ENCODE measurements around the gene PPP3CB. TPM values are rescaled to one million over a fixed set of nuclear protein-coding genes. Genes with fewer than 3 reads are reported as not detected.
A peak's percentile ranks its signal among the peaks of the same experiment; 100 is the strongest.

Gene PPP3CB
- total RNA-seq, 1 experiment from 2014 or later = 34.0 TPM

GRCh38 chr10:73416571-73416970 lies 79.3 kb downstream of the PPP3CB start:
- no peak overlapping the region for H3K4me2 ChIP-seq
- CTCF ChIA-PET = no interaction called here

GRCh38 chr10:73414230-73414945 lies 81.4 kb downstream of the PPP3CB start:
- peaks cover 9% of the 10 kb centered on the region; the same call in 1 of the 2 replicates for H3K36me3 ChIP-seq (ENCODE audit: low read depth)
- peak overlapping the region; percentile 90 for H2AFZ ChIP-seq
- H3K4me1 ChIP-seq (replicated peaks; ENCODE audit: insufficient read depth) = peaks cover 43% of the 10 kb centered on the region
- H3K9me2 ChIP-seq (ENCODE audit: insufficient read depth) = no peaks in the 10 kb centered on the region
- POLR2A ChIA-PET (ENCODE audit: unreplicated experiment) = interaction anchor here (1.0 kb wide), 1 partner anchor 168 kb away, joined by 3 read pairs; no protein-coding TSS in a partner anchor
- CTCF ChIA-PET = no interaction called here
- DNase-seq = peak; percentile 24 to 52
- peaks cover 43% of the 10 kb centered on the region for H3K79me2 ChIP-seq (ENCODE audit: low read depth)
- BruUV-seq (replicated peaks) = TSS peak; percentile 80
- H3K27ac ChIP-seq = peak overlapping the region; percentile 89
- H3F3A ChIP-seq (ENCODE audit: insufficient read depth, low read depth) = peaks cover 34% of the 10 kb centered on the region; the same call in 1 of the 2 replicates
- intact Hi-C loops (cut with micrococcal nuclease; ENCODE audit: unreplicated experiment) = no loop called here
- H3K4me3 ChIP-seq = peak overlapping the region; percentile 84
- peaks cover 24% of the 10 kb centered on the region for H4K20me1 ChIP-seq (ENCODE audit: insufficient read depth)
- H3K9me3 ChIP-seq (ENCODE audit: insufficient read depth, low read depth) = no peaks in the 10 kb centered on the region
- H3K27me3 ChIP-seq (ENCODE audit: insufficient read depth, low read depth) = no peaks in the 10 kb centered on the region
- peak overlapping the region; percentile 92 for H3K4me2 ChIP-seq
- TF ChIP-seq CTCF (conservative IDR thresholded peaks at IDR 0.05) (no peak; the same call in 1 of the 2 replicates), EZH2 (IDR thresholded peaks at IDR 0.05; ENCODE audit: low read depth) (no peak)

More at GRCh38 chr10:73416571-73416970, 79.3 kb downstream of the PPP3CB start:
- peaks cover 21% of the 10 kb centered on the region for H3K79me2 ChIP-seq (ENCODE audit: low read depth)
- H3K36me3 ChIP-seq (ENCODE audit: low read depth) = no peaks in the 10 kb centered on the region
- peaks cover 3% of the 10 kb centered on the region for H4K20me1 ChIP-seq (ENCODE audit: insufficient read depth)
- no peak overlapping the region for H2AFZ ChIP-seq
- POLR2A ChIA-PET (ENCODE audit: unreplicated experiment) = interaction anchor here (0.6 kb wide), 1 partner anchor 12 kb away, joined by 4 read pairs; no protein-coding TSS in a partner anchor
- H3F3A ChIP-seq (ENCODE audit: insufficient read depth, low read depth) = peaks cover 44% of the 10 kb centered on the region; the same call in 1 of the 2 replicates
- H3K4me1 ChIP-seq (replicated peaks; ENCODE audit: insufficient read depth) = peaks cover 35% of the 10 kb centered on the region
- H3K27me3 ChIP-seq (ENCODE audit: insufficient read depth, low read depth) = no peaks in the 10 kb centered on the region
- H3K27ac ChIP-seq = no peak overlapping the region
- TF ChIP-seq EZH2 (IDR thresholded peaks at IDR 0.05; ENCODE audit: low read depth) (no peak), CTCF (conservative IDR thresholded peaks at IDR 0.05) (no peak)
- no peak overlapping the region for H3K4me3 ChIP-seq
- no peaks in the 10 kb centered on the region for H3K9me2 ChIP-seq (ENCODE audit: insufficient read depth)
- DNase-seq = no peak
- no TSS peak for BruUV-seq (replicated peaks)
- H3K9me3 ChIP-seq (ENCODE audit: insufficient read depth, low read depth) = no peaks in the 10 kb centered on the region
- intact Hi-C loops (cut with micrococcal nuclease; ENCODE audit: unreplicated experiment) = no loop called here

- POLR2A ChIA-PET (ENCODE audit: unreplicated experiment) = interaction anchor here (0.7 to 1.0 kb wide), 3 partner anchors 10 to 167 kb away, joined by 3 to 5 read pairs (median 3); partner anchors contain the start of gene PPP3CB
- CTCF ChIA-PET = no interaction called here
- Histone ChIP-seq H3K36me3 (ENCODE audit: low read depth) (peaks cover 9% of the 10 kb centered on the region; the same call in 1 of the 2 replicates), H3K79me2 (ENCODE audit: low read depth) (peaks cover 50% of the 10 kb centered on the region), H3K27me3 (ENCODE audit: insufficient read depth, low read depth) (no peaks in the 10 kb centered on the region), H3K4me2 (peak within 1 kb of the TSS; percentile 92), H3K4me3 (peak within 1 kb of the TSS; percentile 84), H2AFZ (peak within 1 kb of the TSS; percentile 90), H3K27ac (peak within 1 kb of the TSS; percentile 89), H4K20me1 (ENCODE audit: insufficient read depth) (peaks cover 31% of the 10 kb centered on the region), H3K9me3 (ENCODE audit: insufficient read depth, low read depth) (no peaks in the 10 kb centered on the region), H3K9me2 (ENCODE audit: insufficient read depth) (no peaks in the 10 kb centered on the region), H3K4me1 (replicated peaks; ENCODE audit: insufficient read depth) (peaks cover 43% of the 10 kb centered on the region), H3F3A (ENCODE audit: insufficient read depth, low read depth) (peaks cover 34% of the 10 kb centered on the region; the same call in 1 of the 2 replicates)
- intact Hi-C loops (cut with micrococcal nuclease; ENCODE audit: unreplicated experiment) = loop anchor here (2.0 kb wide), 1 partner anchor 167 kb away; the partner anchor contains the start of gene DNAJC9
- TF ChIP-seq EZH2 (IDR thresholded peaks at IDR 0.05; ENCODE audit: low read depth) (no peak), CTCF (conservative IDR thresholded peaks at IDR 0.05) (no peak; the same call in 1 of the 2 replicates)
- BruUV-seq (replicated peaks) = TSS peak; percentile 65
- DNase-seq = peak; percentile 85 to 95
Measured at GRCh38 chr10:73413528-73414229, 82.1 kb downstream of the PPP3CB start, which contains the start of gene ANXA7. TSS of gene ANXA7 (minus strand) at chr10:73414058. CDS start at chr10:73400856, 13,202 bp downstream.

Measured in PC-9 (cell line).